Endodermal cell (in vitro differentiated cells): ENCODE data around the gene MACROD2. TPM values are rescaled to one million over a fixed set of nuclear protein-coding genes. Genes with fewer than 3 reads are reported as not detected.

ENCODE experiments used
- DNase-seq: peaks from one replicate; pipeline ENCODE4 v3.0.0-alpha.2; 2017
- H3K27ac ChIP-seq: 2 replicates; pipeline ENCODE4 v1.5.1; 2013; ENCODE audit warnings: mild to moderate bottlenecking, low read depth, low read length, moderate library complexity
- H3K27me3 ChIP-seq: 2 replicates; pipeline ENCODE4 v1.6.1; 2013; ENCODE audit warnings: mild to moderate bottlenecking, low read length, moderate library complexity; ENCODE audit not compliant: insufficient read depth, control insufficient read depth, poor library complexity, severe bottlenecking
- H3K36me3 ChIP-seq: 2 replicates; pipeline ENCODE4 v1.7.0; 2013; ENCODE audit warnings: mild to moderate bottlenecking, low read length, moderate library complexity; ENCODE audit not compliant: control insufficient read depth, insufficient read depth
- H3K4me1 ChIP-seq: one replicate; pipeline ENCODE4 v1.7.0; 2013; ENCODE audit warnings: low read length; ENCODE audit not compliant: control insufficient read depth, insufficient read depth
- H3K4me3 ChIP-seq: 2 replicates; pipeline ENCODE4 v1.5.1; 2013; ENCODE audit warnings: mild to moderate bottlenecking, low read length, moderate library complexity
- H3K9ac ChIP-seq: 2 replicates; pipeline ENCODE4 v1.6.1; 2013; ENCODE audit warnings: mild to moderate bottlenecking, low read length, moderate library complexity; ENCODE audit not compliant: poor library complexity, severe bottlenecking; ENCODE audit errors: extremely low read depth
- H3K9me3 ChIP-seq: 2 replicates; pipeline ENCODE4 v1.6.1; 2013; ENCODE audit warnings: mild to moderate bottlenecking, low read length, moderate library complexity; ENCODE audit not compliant: control insufficient read depth
- H3K27ac Mint-ChIP-seq: 2 replicates; pipeline ENCODE4 v1.8.0; 2020; ENCODE audit warnings: mixed read lengths
- H3K27me3 Mint-ChIP-seq: 2 replicates; pipeline ENCODE4 v1.8.0; 2021; ENCODE audit warnings: mild to moderate bottlenecking, mixed read lengths; ENCODE audit not compliant: insufficient read depth
- H3K36me3 Mint-ChIP-seq: 2 replicates; pipeline ENCODE4 v1.8.0; 2020; ENCODE audit warnings: low read depth, mixed read lengths
- H3K4me1 Mint-ChIP-seq: 2 replicates; pipeline ENCODE4 v1.8.0; 2020; ENCODE audit warnings: mixed read lengths
- H3K4me3 Mint-ChIP-seq: 2 replicates; pipeline ENCODE4 v1.8.0; 2020; ENCODE audit warnings: mild to moderate bottlenecking, moderate library complexity, mixed read lengths
- H3K9me3 Mint-ChIP-seq: 2 replicates; pipeline ENCODE4 v1.8.0; 2020; ENCODE audit warnings: mild to moderate bottlenecking, mixed read lengths
- CTCF ChIP-seq: fragments of 200-600 bp; sonication (generic); conservative IDR thresholded peaks from 2 replicates; pipeline ENCODE4 v1.5.0; 2021; ENCODE audit warnings: antibody characterized with exemption, mild to moderate bottlenecking
- WGBS, 2 experiments: methylation state at CpG; one replicate each; pipeline versions ENCODE4 v1.1.5 to v1.1.7; 2013; ENCODE audit warnings: missing lambda C conversion rate in 2 of 2, mixed read lengths in 1 of 2; ENCODE audit not compliant: insufficient coverage in 1 of 2, insufficient read length in 1 of 2; 5-methylcytosine and 5-hydroxymethylcytosine counted together
- total RNA-seq, 2 donors: library from RNA; stranded (reverse); fragmentation: NEBNext Ultra II Directional in 1 of 2; extraction: Animal tissue kit (Norgen Biotek cat#: 25700) in 1 of 2; gene quantifications; 2 replicates in 1 of 2; 3 replicates in 1 of 2; pipeline ENCODE4 v1.2.1, GENCODE V29; 2021

The MACROD2 gene
- total RNA-seq, 2 donors from 2014 or later: 2.3 to 4.8 TPM

GRCh38 chr20:14883324-14883723 lies 888.0 kb downstream of the MACROD2 start:
- no peaks in the 10 kb centered on the region for H3K27me3 Mint-ChIP-seq
- WGBS, 2 experiments: 89% methylated on average over 1 of the region's 1 CpG; no CpG with 5 or more reads in 1 of the 2 experiments
- TF ChIP-seq CTCF: no peak

DNA sequence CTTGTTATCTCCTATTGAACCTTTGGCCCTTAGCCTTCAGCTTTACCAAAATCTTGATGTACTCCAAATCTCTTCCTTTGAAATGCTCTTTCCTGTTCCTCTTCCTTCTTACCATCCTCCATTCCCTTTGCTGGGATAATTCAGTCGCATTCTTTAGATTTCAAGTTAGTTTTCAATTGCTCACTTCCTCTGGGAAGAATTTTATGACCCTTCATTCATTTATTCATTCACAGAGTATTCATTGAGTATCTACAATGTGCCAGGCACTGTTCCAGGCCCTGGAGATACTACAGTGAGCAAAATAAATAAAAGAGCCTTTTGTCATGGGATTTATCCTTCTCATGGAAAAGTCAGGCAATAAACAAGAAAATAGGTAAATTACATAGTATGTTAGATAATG lies 890.3 kb downstream of the MACROD2 start:
- DNase-seq: no peak
- Mint-ChIP-seq H3K36me3 (no peaks in the 10 kb centered on the region), H3K9me3 (peaks cover 1% of the 10 kb centered on the region), H3K27me3 (no peaks in the 10 kb centered on the region), H3K27ac (no peak overlapping the region), H3K4me1 (no peaks in the 10 kb centered on the region), H3K4me3 (no peak overlapping the region)
- Histone ChIP-seq H3K27ac (no peak overlapping the region), H3K27me3 (no peaks in the 10 kb centered on the region), H3K36me3 (no peaks in the 10 kb centered on the region), H3K4me1 (no peaks in the 10 kb centered on the region), H3K9me3 (no peaks in the 10 kb centered on the region), H3K4me3 (no peak overlapping the region), H3K9ac (no peak overlapping the region)
- no peak for TF ChIP-seq CTCF
- WGBS, 2 experiments: 87% methylated on average over 1 of the region's 1 CpG; no CpG with 5 or more reads in 1 of the 2 experiments

More at GRCh38 chr20:14883324-14883723, 888.0 kb downstream of the MACROD2 start:
- H3K9ac ChIP-seq: no peak overlapping the region
- no peaks in the 10 kb centered on the region for H3K4me1 ChIP-seq
- H3K27ac ChIP-seq: no peak overlapping the region
- no peaks in the 10 kb centered on the region for H3K9me3 ChIP-seq
- Mint-ChIP-seq H3K36me3 (no peaks in the 10 kb centered on the region), H3K9me3 (peaks cover 1% of the 10 kb centered on the region), H3K27ac (no peak overlapping the region), H3K4me1 (peaks cover 3% of the 10 kb centered on the region), H3K4me3 (no peak overlapping the region)
- no peak overlapping the region for H3K4me3 ChIP-seq
- no peaks in the 10 kb centered on the region for H3K27me3 ChIP-seq
- no peak for DNase-seq
- no peaks in the 10 kb centered on the region for H3K36me3 ChIP-seq

- no peaks in the 10 kb centered on the region for H3K27me3 Mint-ChIP-seq
- H3K36me3 Mint-ChIP-seq: no peaks in the 10 kb centered on the region
- TF ChIP-seq CTCF: no peak
- no peak overlapping the region for H3K4me3 Mint-ChIP-seq
- peaks cover 1% of the 10 kb centered on the region for H3K9me3 Mint-ChIP-seq
- no peak overlapping the region for H3K9ac ChIP-seq
- no peaks in the 10 kb centered on the region for H3K4me1 Mint-ChIP-seq
- no peak for DNase-seq
- H3K36me3 ChIP-seq: no peaks in the 10 kb centered on the region
- no peaks in the 10 kb centered on the region for H3K9me3 ChIP-seq
- 93% methylated on average over 3 of the region's 3 CpGs; no CpG with 5 or more reads in 1 of the 2 experiments for WGBS, 2 experiments
- H3K4me3 ChIP-seq: no peak overlapping the region
- H3K27ac Mint-ChIP-seq: no peak overlapping the region
- no peak overlapping the region for H3K27ac ChIP-seq
- H3K4me1 ChIP-seq: no peaks in the 10 kb centered on the region
- H3K27me3 ChIP-seq: no peaks in the 10 kb centered on the region
Observed at GRCh38 chr20:14888134-14888533, 892.8 kb downstream of the MACROD2 start.
